NCI-H2029 treated with DMSO at 0.1 percent for 48 hours (cell line): ENCODE data around the gene POC5.
"Not testable (repeated sequence)": the region's sequence is repeated elsewhere in the genome, so short reads cannot be mapped to it uniquely, and the experiment has no call there.

Experiments used
- DNase-seq: peaks from one replicate; lab custom pipeline; 2025; lab: John Stamatoyannopoulos, UW

The POC5 gene

DNA sequence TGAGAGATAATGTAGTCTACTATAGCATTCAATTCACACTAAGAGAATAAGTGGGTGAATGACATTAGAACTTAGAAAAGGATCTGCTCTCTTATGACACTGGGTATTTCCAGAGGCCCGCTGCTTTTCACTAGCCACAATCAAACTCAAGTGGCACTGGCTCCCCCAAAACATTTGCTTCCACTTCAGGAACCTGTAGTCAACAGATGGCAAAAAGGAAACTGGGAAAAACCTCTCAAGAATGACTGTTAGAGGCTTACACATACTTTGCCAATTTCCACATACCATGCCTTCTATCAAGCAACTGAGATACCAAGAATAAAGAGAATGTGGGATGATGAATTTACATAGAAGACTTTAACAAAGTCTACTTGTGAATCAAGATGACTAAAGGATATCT lies 11.2 kb downstream of the POC5 start:
- no peak for DNase-seq

DNA sequence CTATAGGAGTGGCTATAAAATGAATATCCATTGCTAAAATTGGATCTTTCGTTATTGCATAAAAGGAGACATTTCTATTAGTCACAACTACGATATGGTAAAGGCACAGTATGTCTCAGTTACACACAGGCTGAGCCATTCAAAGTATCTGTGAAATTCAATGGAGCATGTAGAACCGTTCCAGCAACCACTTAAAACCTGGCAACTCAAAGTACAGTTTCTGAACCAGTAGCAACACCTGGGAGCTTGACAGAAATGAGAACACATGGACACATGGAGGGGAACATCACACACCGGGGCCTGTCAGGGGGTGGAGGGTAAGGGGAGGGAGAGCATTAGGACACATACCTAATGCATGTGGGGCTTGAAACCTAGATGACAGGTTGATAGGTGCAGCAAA lies 15.4 kb downstream of the POC5 start:
- DNase-seq: no peak

- not testable (repeated sequence) for DNase-seq
Observed at GRCh38 chr5:75695472-75696351, 21.5 kb downstream of the POC5 start.

DNA sequence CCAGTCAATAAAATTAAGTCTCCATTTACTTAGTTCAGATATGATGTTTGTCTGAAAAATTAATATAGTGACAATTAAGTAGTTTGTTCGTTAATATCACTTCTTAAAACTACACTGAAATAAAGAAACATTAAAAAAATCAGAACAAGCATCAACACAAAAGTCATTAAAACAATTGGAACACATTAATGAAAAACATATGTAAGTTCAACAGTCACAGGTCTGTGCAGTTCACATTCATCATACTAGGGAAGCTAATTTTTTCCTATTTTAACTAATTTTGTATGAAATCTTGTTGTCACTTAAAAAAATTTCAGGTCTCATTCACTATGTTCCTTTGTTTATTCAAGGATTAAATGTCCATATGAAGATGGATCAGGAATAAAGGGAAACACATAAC lies 22.5 kb downstream of the POC5 start:
- DNase-seq: no peak

- DNase-seq: no peak
Observed at GRCh38 chr5:75690669-75691068, 26.6 kb downstream of the POC5 start.

- no peak for DNase-seq
Observed at GRCh38 chr5:75686480-75686879, 30.8 kb downstream of the POC5 start.

- no peak for DNase-seq
Observed at GRCh38 chr5:75685141-75685540, 32.1 kb downstream of the POC5 start.

DNA sequence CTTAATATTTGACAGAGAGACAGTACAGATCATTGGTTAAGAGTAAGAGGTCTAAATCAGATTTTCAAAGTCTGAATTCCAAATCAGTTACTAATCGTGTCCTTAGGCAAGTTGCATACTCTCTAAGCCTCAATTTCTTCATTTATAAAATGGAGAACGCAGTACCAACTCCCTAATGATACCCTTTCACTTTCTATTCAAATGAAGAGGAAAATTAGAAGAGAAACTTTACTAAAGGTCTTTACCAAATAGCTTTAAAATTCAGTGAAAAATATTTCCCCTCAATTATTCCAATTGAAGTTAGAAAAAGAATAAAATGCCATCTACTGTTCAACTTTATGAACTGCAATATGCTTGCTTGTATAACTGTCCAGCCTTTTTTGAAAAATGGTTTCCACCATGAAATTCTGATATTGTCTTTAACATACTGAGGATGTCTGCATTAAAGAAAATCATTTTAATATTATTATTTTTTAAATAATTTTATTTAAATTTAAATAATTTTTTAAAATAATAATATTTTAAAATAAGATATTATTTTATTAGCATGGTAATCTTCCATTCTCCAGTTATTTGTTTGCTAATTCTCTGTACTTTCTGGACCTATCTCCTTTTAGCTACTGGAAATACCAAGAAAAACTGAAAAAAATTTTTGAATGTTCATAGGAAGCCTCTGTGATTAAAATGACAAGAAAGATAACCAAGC lies 36.0 kb downstream of the POC5 start:
- DNase-seq: peak; percentile 17

DNA sequence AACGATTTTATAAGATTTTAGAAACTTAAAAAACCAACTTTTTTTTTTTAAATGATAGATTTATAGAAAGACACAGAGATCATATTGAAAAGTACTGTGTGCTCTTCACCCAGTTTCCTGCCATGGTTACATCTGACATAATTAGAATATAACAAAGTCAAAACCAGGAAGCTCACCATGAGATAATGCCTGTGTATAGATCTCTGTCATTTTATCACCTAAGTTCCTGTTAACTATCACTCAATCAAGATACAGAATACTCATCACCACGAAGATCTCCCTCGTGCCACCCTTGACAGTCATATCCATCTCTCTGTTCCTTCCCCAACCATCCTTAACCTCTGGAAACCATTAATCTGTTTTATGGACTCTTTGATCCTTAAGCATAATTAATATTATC lies 39.1 kb downstream of the POC5 start:
- DNase-seq: no peak

DNA sequence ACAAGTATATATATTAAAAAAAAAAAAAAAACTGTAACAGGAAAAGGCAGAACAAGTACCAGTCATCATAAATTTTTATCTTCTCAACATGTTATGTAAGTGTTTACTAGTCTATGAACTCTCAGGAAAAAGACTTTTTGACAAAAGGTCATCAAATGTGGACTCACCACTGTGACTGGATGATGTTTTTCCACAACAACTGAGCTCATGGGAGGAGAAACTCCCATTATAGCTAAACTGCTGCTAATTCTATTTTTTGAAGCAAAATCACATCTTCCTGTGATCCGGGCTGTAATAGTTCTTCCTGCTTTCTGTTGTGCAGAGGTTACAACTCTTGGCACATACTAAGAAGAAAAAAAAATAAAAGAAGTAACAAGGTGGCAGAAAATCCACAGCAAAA lies 39.6 kb downstream of the POC5 start:
- DNase-seq: no peak

GRCh38 chr5:75675783-75676182 lies 41.5 kb downstream of the POC5 start:
- DNase-seq: no peak

- DNase-seq: peak; percentile 30
Observed at GRCh38 chr5:75672616-75673015, 44.6 kb downstream of the POC5 start.

DNA sequence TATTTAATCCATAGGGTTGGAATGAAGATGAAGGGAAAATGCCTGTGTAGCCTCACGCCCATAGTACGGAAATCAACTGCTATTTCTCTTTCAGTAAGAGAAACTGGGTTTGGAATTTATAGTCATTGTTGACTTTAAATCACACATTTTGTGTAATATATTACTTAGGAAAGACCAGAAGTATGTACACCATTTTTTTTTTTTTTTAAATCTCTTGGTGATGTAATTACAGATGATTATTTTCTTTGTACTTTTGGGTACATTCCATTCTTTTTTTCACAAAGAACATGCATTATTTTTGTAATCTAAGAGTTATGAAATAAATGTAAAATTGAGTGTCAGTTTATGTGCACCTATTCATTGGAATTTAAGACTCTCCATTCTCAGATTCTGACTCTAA lies 45.7 kb downstream of the POC5 start:
- no peak for DNase-seq

- no peak for DNase-seq
Observed at GRCh38 chr5:75670577-75670976, 46.7 kb downstream of the POC5 start.

GRCh38 chr5:75668977-75669689 lies 48.1 kb downstream of the POC5 start:
- DNase-seq: peak; percentile 53

DNA sequence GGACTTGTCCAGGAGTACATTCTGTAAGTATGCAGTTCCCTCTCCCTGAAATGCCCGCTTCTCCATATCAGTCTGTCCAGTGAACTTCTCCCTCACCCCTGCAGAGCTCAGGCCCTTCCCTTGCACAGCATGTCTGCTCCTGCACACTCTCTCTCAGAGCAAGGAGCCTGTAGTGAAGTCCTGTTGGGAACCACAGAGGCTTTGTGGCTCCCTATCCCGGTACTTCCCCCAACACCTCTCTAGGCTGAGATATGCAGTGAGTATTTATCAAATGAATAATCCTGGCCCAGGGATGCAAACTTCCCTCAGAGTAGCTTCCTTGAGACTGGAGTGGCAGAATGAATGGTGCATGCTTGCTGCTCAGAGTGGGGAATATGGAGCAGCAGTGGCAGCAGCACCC lies 48.8 kb downstream of the POC5 start:
- no peak for DNase-seq

- no peak for DNase-seq
Observed at GRCh38 chr5:75667586-75667985, 49.7 kb downstream of the POC5 start.

GRCh38 chr5:75666801-75667200 lies 50.4 kb downstream of the POC5 start:
- DNase-seq: no peak

GRCh38 chr5:75664979-75665378 lies 52.3 kb downstream of the POC5 start:
- DNase-seq: no peak

DNA sequence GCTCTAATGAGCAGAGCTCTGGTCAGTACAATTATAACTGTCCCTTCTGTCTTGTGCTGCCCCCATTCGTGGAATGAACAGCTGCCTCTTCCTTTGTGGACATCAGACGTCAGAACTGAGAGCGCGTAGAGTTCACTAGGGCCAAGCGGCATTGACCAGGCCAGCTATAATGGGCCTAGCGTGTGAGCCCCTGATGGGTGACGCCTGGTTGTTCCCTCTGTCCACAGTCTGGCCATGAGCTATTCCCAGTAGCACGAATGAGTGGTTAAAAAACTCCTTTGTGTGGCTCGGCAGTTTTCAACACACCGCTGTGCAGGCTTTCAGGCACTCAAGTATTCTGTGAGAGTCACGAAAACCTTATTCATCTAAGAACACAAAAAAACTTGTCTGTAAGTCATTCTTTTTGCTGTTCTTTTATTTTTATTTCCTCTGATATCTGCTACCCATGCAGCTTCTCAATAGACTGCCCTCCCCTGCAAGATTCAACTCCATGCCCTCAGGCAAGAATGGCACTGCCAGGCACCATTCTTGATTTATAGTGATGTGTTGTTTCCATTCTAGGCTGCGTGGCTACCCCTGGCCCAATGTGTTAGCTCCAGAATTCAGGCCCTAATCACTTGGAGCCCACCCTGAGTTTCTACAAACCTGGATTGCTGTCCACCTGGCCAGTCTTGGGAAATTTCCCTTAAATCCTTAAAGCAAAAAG lies 53.5 kb downstream of the POC5 start:
- no peak for DNase-seq

GRCh38 chr5:75662061-75662460 lies 55.2 kb downstream of the POC5 start:
- DNase-seq: no peak
